Measurements from ENCODE around the gene PGM2. TPM values are rescaled to one million over a fixed set of nuclear protein-coding genes. Genes with fewer than 3 reads are reported as not detected.
"Not testable (repeated sequence)": the region's sequence is repeated elsewhere in the genome, so short reads cannot be mapped to it uniquely, and the experiment has no call there.

The PGM2 gene
- total RNA-seq (23.9 and 50.9 TPM in 2 replicates), polyA plus RNA-seq (19.9 and 20.6 TPM in 2 replicates)

- TF ChIP-seq CTCF (IDR thresholded peaks at IDR 0.05; ENCODE audit: low read depth, low read length), result no peak
- Histone ChIP-seq H3K4me3 (peak within 1 kb of the TSS; percentile 63), H3K27ac (peak within 1 kb of the TSS; percentile 36), H3K36me3 (peaks cover 4% of the 10 kb centered on the region), H3K4me1 (ENCODE audit: low read depth) (peaks cover 5% of the 10 kb centered on the region), H3K9me3 (ENCODE audit: low read depth) (no peaks in the 10 kb centered on the region), H3K27me3 (no peaks in the 10 kb centered on the region)
- peak; percentile 86 to 92 for DNase-seq (ENCODE audit: low read depth in 1 of 2, low spot score in 1 of 2)
Observed at GRCh38 chr4:37826295-37827029, at the start of gene PGM2. TSS of gene PGM2 (plus strand) at chr4:37826686. CDS start at chr4:37826733, 47 bp downstream.

GRCh38 chr4:37779896-37780295, 46.6 kb upstream of the PGM2 start:
- H3K4me1 ChIP-seq (ENCODE audit: low read depth), result no peaks in the 10 kb centered on the region
- no peaks in the 10 kb centered on the region for H3K36me3 ChIP-seq
- no peak for DNase-seq (ENCODE audit: low read depth in 1 of 2, low spot score in 1 of 2)
- no peak overlapping the region for H3K27ac ChIP-seq
- no peak overlapping the region for H3K4me3 ChIP-seq
- no peaks in the 10 kb centered on the region for H3K9me3 ChIP-seq (ENCODE audit: low read depth)
- H3K27me3 ChIP-seq, result no peaks in the 10 kb centered on the region
- no peak for TF ChIP-seq CTCF (IDR thresholded peaks at IDR 0.05; ENCODE audit: low read depth, low read length)

- peak in 1 of 2 donors; percentile 58 for DNase-seq (ENCODE audit: low read depth in 1 of 2, low spot score in 1 of 2)
- Histone ChIP-seq H3K9me3 (ENCODE audit: low read depth) (no peaks in the 10 kb centered on the region), H3K27me3 (no peaks in the 10 kb centered on the region), H3K4me1 (ENCODE audit: low read depth) (no peaks in the 10 kb centered on the region), H3K27ac (no peak overlapping the region), H3K36me3 (no peaks in the 10 kb centered on the region), H3K4me3 (no peak overlapping the region)
- peak; percentile 27 for TF ChIP-seq CTCF (IDR thresholded peaks at IDR 0.05; ENCODE audit: low read depth, low read length)
Observed at GRCh38 chr4:37780444-37781130, 45.9 kb upstream of the PGM2 start.

GRCh38 chr4:37781131-37781455, 45.4 kb upstream of the PGM2 start:
- no peaks in the 10 kb centered on the region for H3K27me3 ChIP-seq
- H3K27ac ChIP-seq, result no peak overlapping the region
- no peak for TF ChIP-seq CTCF (IDR thresholded peaks at IDR 0.05; ENCODE audit: low read depth, low read length)
- DNase-seq (ENCODE audit: low read depth in 1 of 2, low spot score in 1 of 2), result no peak
- H3K9me3 ChIP-seq (ENCODE audit: low read depth), result no peaks in the 10 kb centered on the region
- H3K4me3 ChIP-seq, result no peak overlapping the region
- H3K4me1 ChIP-seq (ENCODE audit: low read depth), result no peaks in the 10 kb centered on the region
- no peaks in the 10 kb centered on the region for H3K36me3 ChIP-seq

- not testable (repeated sequence) for H3K27me3 ChIP-seq; H3K4me1 ChIP-seq (ENCODE audit: low read depth); H3K9me3 ChIP-seq (ENCODE audit: low read depth); H3K4me3 ChIP-seq; H3K36me3 ChIP-seq; H3K27ac ChIP-seq; DNase-seq (ENCODE audit: low read depth in 1 of 2, low spot score in 1 of 2)
Observed at GRCh38 chr4:37786267-37786666, 40.2 kb upstream of the PGM2 start.

- H3K36me3 ChIP-seq; H3K9me3 ChIP-seq (ENCODE audit: low read depth); H3K27me3 ChIP-seq; H3K4me3 ChIP-seq; H3K27ac ChIP-seq; DNase-seq (ENCODE audit: low read depth in 1 of 2, low spot score in 1 of 2); H3K4me1 ChIP-seq (ENCODE audit: low read depth): not testable (repeated sequence)
Observed at GRCh38 chr4:37787883-37788460, 38.5 kb upstream of the PGM2 start.

All from cardiac muscle cell (in vitro differentiated cells and primary cell).